ENCODE measurements around the gene MYL4.

GRCh38 chr17:47165137-47165536, 44.0 kb upstream of the MYL4 start:
- TF ChIP-seq CTCF (IDR thresholded peaks at IDR 0.05) (no peak), POLR2A (IDR thresholded peaks at IDR 0.05) (no peak)

All from thyroid gland (tissue), 4 donors.